Measurements from ENCODE around the gene FARS2. TPM values are rescaled to one million over a fixed set of nuclear protein-coding genes. Genes with fewer than 3 reads are reported as not detected.
A peak's percentile ranks its signal among the peaks of the same experiment; 100 is the strongest.

The FARS2 gene
- total RNA-seq, 1 experiment from 2014 or later, result 15.0 TPM

GRCh38 chr6:5395719-5396118 is 134.4 kb downstream of the FARS2 start (continued):
- TF ChIP-seq, protein P1, sequence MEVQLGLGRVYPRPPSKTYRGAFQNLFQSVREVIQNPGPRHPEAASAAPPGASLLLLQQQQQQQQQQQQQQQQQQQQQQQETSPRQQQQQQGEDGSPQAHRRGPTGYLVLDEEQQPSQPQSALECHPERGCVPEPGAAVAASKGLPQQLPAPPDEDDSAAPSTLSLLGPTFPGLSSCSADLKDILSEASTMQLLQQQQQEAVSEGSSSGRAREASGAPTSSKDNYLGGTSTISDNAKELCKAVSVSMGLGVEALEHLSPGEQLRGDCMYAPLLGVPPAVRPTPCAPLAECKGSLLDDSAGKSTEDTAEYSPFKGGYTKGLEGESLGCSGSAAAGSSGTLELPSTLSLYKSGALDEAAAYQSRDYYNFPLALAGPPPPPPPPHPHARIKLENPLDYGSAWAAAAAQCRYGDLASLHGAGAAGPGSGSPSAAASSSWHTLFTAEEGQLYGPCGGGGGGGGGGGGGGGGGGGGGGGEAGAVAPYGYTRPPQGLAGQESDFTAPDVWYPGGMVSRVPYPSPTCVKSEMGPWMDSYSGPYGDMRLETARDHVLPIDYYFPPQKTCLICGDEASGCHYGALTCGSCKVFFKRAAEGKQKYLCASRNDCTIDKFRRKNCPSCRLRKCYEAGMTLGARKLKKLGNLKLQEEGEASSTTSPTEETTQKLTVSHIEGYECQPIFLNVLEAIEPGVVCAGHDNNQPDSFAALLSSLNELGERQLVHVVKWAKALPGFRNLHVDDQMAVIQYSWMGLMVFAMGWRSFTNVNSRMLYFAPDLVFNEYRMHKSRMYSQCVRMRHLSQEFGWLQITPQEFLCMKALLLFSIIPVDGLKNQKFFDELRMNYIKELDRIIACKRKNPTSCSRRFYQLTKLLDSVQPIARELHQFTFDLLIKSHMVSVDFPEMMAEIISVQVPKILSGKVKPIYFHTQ (CRISPR knock-in tag; IDR thresholded peaks at IDR 0.05), result no peak
- TF ChIP-seq JAZF1 (CRISPR knock-in tag; IDR thresholded peaks at IDR 0.05) (no peak), E2F1 (CRISPR knock-in tag; IDR thresholded peaks at IDR 0.05) (no peak), ZNF512 (CRISPR knock-in tag; IDR thresholded peaks at IDR 0.05; ENCODE audit: borderline replicate concordance) (no peak), NR1H2 (CRISPR knock-in tag; IDR thresholded peaks at IDR 0.05) (no peak), MYBL2 (CRISPR knock-in tag; IDR thresholded peaks at IDR 0.05) (no peak), CREM (CRISPR knock-in tag; IDR thresholded peaks at IDR 0.05) (no peak), ESRRA (CRISPR knock-in tag; IDR thresholded peaks at IDR 0.05; ENCODE audit: borderline replicate concordance) (no peak), ZNF219 (CRISPR knock-in tag; IDR thresholded peaks at IDR 0.05; ENCODE audit: borderline replicate concordance) (no peak)

GRCh38 chr6:5398530-5398929 is 137.2 kb downstream of the FARS2 start:
- ChIA-PET CTCF (interaction anchor here (0.5 to 1.3 kb wide), 9 partner anchors 11 to 388 kb away, joined by 3 to 9 read pairs (median 5); no protein-coding TSS in a partner anchor), POLR2A (no interaction called here)
- no peak for TF ChIP-seq ZNF416 (CRISPR knock-in tag; IDR thresholded peaks at IDR 0.05)
- TF ChIP-seq, protein P2, sequence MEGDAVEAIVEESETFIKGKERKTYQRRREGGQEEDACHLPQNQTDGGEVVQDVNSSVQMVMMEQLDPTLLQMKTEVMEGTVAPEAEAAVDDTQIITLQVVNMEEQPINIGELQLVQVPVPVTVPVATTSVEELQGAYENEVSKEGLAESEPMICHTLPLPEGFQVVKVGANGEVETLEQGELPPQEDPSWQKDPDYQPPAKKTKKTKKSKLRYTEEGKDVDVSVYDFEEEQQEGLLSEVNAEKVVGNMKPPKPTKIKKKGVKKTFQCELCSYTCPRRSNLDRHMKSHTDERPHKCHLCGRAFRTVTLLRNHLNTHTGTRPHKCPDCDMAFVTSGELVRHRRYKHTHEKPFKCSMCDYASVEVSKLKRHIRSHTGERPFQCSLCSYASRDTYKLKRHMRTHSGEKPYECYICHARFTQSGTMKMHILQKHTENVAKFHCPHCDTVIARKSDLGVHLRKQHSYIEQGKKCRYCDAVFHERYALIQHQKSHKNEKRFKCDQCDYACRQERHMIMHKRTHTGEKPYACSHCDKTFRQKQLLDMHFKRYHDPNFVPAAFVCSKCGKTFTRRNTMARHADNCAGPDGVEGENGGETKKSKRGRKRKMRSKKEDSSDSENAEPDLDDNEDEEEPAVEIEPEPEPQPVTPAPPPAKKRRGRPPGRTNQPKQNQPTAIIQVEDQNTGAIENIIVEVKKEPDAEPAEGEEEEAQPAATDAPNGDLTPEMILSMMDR (IDR thresholded peaks at IDR 0.05), result 0 out of 2 replicates have a peak, but pooled peaks have one; percentile 35
- Mint-ChIP-seq H3K4me1 (peaks cover 6% of the 10 kb centered on the region), H3K36me3 (peaks cover 6% of the 10 kb centered on the region; the same call in 1 of the 2 replicates), H3K4me3 (no peak overlapping the region), H3K9me3 (peaks cover 10% of the 10 kb centered on the region), H3K27ac (no peak overlapping the region), H3K27me3 (ENCODE audit: low read depth) (no peaks in the 10 kb centered on the region)
- ATAC-seq, result peak; percentile 32; the same call in 1 of the 2 replicates
- no peak for DNase-seq (ENCODE audit: low spot score)

GRCh38 chr6:5399391-5399790 is 138.1 kb downstream of the FARS2 start:
- Mint-ChIP-seq H3K4me3 (no peak overlapping the region), H3K27me3 (ENCODE audit: low read depth) (no peaks in the 10 kb centered on the region), H3K36me3 (peaks cover 6% of the 10 kb centered on the region; the same call in 1 of the 2 replicates), H3K4me1 (peaks cover 6% of the 10 kb centered on the region), H3K9me3 (peaks cover 10% of the 10 kb centered on the region), H3K27ac (no peak overlapping the region)
- POLR2A ChIA-PET, result no interaction called here
- TF ChIP-seq RORB (CRISPR knock-in tag; IDR thresholded peaks at IDR 0.05), result no peak
- TF ChIP-seq ZNF317 (CRISPR knock-in tag; IDR thresholded peaks at IDR 0.05; ENCODE audit: borderline replicate concordance, low read depth), result no peak
- TF ChIP-seq E2F5 (CRISPR knock-in tag; IDR thresholded peaks at IDR 0.05), result no peak
- TF ChIP-seq SOX15 (CRISPR knock-in tag; IDR thresholded peaks at IDR 0.05), result no peak
- TF ChIP-seq ZNF138 (CRISPR knock-in tag; conservative IDR thresholded peaks at IDR 0.05), result no peak
- TF ChIP-seq ZNF263 (CRISPR knock-in tag; IDR thresholded peaks at IDR 0.05; ENCODE audit: low read depth), result no peak
- TF ChIP-seq ESRRA (CRISPR knock-in tag; IDR thresholded peaks at IDR 0.05; ENCODE audit: borderline replicate concordance), result no peak
- no peak for DNase-seq (ENCODE audit: low spot score)
- ATAC-seq, result no peak
- CTCF ChIA-PET, result interaction anchor here (1.3 kb wide), 1 partner anchor 256 kb away, joined by 7 read pairs; no protein-coding TSS in a partner anchor

All from WTC11 (cell line).